ENCODE measurements around the gene CSF1.

Gene CSF1

GRCh38 chr1:109923131-109923945 lies 12.7 kb downstream of the CSF1 start:
- no peak for DNase-seq

- no peak for DNase-seq
Observed at GRCh38 chr1:109923946-109924275, 13.3 kb downstream of the CSF1 start.

GRCh38 chr1:109924316-109924715 lies 13.7 kb downstream of the CSF1 start:
- DNase-seq: no peak

GRCh38 chr1:109925159-109925990 lies 14.7 kb downstream of the CSF1 start:
- no peak for DNase-seq

- DNase-seq: no peak
Observed at GRCh38 chr1:109926662-109927300, 16.1 kb downstream of the CSF1 start.

- no peak for DNase-seq
Observed at GRCh38 chr1:109927356-109927755, 16.7 kb downstream of the CSF1 start.

GRCh38 chr1:109927911-109928321 lies 17.3 kb downstream of the CSF1 start:
- no peak for DNase-seq

- no peak for DNase-seq
Observed at GRCh38 chr1:109928591-109929111, 18.0 kb downstream of the CSF1 start.

- DNase-seq: no peak
Observed at GRCh38 chr1:109929170-109929569, 18.5 kb downstream of the CSF1 start.

GRCh38 chr1:109929588-109930251 lies 19.1 kb downstream of the CSF1 start:
- DNase-seq: no peak

- DNase-seq: no peak
Observed at GRCh38 chr1:109930252-109930993, 19.8 kb downstream of the CSF1 start.

- peak; percentile 16 for DNase-seq
Observed at GRCh38 chr1:109931189-109931731, 20.6 kb downstream of the CSF1 start.

- no peak for DNase-seq
Observed at GRCh38 chr1:109931911-109932636, 21.4 kb downstream of the CSF1 start.

- no peak for DNase-seq
Observed at GRCh38 chr1:109932679-109933078, 22.0 kb downstream of the CSF1 start.

- peak; percentile 9 for DNase-seq
Observed at GRCh38 chr1:109933856-109934711, 23.4 kb downstream of the CSF1 start.

- DNase-seq: no peak
Observed at GRCh38 chr1:109935451-109935900, 24.8 kb downstream of the CSF1 start.

- no peak for DNase-seq
Observed at GRCh38 chr1:109937738-109938137, 27.1 kb downstream of the CSF1 start.

- no peak for DNase-seq
Observed at GRCh38 chr1:109938556-109938955, 27.9 kb downstream of the CSF1 start.

GRCh38 chr1:109942434-109942833 lies 31.8 kb downstream of the CSF1 start:
- no peak for DNase-seq

- DNase-seq: no peak
Observed at GRCh38 chr1:109944541-109944940, 33.9 kb downstream of the CSF1 start.

Data from NCI-H510A treated with DMSO at 0.1 percent for 48 hours (cell line).